Stimulated activated CD4-positive, alpha-beta T cell treated with anti-CD3 and anti-CD28 coated beads, TNF-alpha, amount 100 ng/mL, for 4 hours (primary cell): Measurements from ENCODE around the gene CD300C.
"Not testable (repeated sequence)": the region's sequence is repeated elsewhere in the genome, so short reads cannot be mapped to it uniquely, and the experiment has no call there.

Source experiments
- DNase-seq, 3 experiments: peaks; one replicate each; pipeline ENCODE4 v3.0.0-alpha.2; 2020; ENCODE audit warnings: low read depth in 3 of 3

CD300C gene

DNA sequence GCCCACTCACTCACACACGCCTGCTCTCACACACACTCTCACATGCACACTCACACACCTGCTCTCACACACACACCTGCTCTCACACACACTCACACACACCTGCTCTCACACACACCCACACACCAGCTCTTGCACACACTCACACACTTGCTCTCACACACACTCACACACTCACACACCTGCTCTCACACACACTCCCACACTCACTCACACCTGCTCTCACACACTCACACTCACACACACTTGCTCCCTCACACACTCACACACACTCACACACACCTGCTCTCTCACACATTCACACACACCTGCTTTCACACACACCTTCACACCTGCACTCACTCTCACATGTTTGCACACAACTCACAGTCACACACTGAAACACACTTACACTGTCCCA, 17.4 kb upstream of the CD300C start:
- DNase-seq: no peak

DNA sequence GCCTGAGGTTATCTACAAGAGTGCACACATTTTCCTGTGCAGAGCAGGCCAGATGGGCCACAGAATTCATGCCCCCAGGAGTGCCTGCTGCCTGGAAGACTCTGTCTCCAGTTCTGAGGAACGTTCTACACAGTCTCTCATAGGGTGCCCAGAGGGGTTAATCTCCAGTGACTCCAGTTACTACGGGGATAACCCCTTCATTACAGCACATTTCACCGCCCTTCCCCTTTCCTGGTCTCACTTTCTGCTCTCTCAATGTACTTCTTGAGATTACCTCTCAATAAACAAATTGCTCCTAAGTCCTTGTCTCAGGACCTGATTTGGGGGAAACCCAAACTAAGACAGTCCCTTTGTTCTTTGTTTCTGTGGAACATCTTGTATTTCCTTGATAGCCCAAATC, 15.7 kb upstream of the CD300C start:
- no peak for DNase-seq

DNA sequence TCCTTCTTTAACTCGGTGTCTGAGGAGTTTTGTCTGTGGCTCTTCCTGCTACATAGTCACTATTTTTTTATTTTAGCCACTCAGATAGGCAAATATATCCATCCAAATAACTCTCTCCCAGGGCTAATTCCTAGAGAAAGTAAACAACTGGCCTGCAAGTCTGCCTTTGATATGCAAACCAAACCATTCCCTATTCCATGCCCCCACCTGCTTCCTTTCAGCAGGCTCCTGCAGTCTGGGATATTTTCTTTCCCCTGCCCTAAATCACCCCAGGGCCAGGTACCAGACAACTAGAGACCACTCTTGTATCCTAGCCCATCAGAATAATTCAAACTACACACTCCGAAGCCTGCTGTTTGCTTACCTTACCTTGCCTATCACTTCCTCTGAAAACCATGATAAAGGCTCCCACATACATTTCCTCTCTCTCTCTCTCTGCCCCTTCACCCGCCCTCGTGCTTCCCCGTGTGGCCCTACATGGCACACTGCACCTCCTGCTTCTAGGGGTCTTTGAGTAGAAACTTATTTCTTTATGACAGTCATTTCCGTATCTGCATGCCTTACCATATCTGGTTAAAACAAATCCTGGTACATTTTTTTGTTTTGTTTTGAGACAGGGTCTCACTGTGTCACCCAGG, 13.1 kb upstream of the CD300C start:
- DNase-seq: no peak

DNA sequence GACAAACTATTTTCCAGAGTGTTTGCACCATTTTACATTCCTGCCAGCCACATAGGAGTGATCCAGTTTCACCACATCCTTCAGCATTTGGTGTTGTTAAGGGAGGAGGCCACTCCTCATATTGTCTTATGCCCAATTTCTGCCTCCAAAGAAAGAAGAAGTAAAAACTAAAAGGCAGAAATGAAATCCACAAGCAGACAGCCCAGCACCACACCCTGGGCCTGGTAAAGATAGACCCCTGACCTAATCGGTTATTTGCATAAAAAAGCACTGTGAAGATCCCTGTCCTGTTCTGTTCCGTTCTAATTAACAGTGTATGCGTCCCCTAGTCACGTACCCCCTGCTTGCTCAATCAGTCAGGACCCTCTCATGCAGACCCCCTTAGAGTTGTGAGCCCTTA, 12.5 kb upstream of the CD300C start:
- DNase-seq: not testable (repeated sequence)

DNA sequence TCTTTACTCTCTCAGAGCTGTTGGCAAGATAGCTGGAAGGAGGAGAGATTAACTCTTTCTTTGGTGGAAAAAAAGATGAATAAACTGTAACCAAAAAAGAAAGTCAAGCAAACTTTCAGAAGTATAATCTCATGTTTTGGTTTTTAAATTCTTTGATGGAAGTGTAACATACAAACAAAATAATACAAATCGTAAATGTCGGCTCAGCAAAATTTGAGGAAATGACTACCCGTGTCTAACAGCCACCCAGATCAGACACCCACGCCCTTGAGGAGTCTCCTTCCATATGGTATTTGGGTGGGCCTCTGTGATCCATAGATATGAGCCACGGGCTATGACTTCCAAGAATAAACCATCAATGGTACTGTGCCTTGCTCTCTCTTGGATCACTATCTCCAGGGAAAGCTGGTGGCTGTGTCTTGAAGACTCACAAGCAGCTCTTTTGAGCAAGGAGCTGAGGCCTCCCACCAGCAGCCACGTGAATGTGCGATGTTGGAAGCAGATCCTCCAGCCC, 9.6 kb upstream of the CD300C start:
- no peak for DNase-seq

DNA sequence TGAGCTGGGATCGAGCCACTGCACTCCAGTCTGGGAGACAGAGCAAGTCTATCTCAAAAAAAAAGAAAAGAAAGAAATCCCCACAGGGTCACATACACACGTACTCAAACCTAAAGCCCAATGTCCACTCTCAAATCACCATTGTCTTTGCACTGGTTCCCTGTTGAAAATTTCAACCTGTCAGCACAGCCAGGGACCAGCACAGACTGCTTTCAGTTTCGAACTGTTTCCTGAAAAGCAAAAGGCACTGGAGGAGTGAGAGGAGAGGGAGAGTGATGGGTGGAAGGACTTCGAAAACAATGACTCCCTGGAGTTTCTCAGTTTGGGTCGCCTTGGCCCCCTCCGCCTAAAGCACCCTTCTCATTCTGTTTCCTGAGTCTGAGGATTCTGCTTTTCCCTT, 9.0 kb upstream of the CD300C start:
- DNase-seq: no peak

DNA sequence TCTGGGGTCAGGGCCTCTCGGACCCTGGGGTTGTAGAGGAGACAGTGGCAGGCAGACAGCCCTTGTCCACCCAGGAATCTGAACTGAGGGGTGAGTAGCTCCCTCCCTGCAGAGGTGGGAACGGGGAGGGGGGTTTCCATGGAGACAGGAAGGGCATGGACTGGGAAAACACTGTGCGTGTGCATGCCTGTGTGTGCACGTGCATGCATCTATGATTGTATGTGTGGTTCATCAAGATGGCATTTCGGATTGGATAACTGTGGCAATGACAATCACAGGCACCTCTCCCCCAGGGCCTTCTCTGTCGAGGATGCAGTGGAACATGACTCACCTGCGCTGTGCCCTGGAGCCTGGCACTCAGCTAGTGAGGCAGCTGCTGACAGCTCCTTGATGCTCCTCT, 6.1 kb upstream of the CD300C start:
- DNase-seq: no peak

DNA sequence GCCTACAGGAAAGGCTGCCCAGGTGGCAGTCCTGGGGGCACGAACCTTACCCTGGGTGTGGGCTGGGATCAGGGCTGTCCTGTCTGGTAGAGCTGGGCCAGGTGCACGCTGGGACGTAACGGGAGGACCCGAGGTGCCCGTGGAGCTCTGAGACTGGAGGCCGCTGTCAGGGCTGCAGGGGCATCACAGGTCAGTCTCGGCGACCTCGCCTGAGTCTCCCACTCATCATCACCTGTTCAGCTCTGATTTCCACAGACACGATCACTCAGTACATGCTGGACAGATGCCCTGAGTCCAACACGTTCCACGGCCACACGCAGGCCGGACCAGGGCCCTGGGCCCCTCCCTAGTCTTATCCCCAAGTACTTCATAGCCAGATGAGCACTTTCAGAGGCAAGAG, 4.7 kb upstream of the CD300C start:
- DNase-seq: no peak

DNA sequence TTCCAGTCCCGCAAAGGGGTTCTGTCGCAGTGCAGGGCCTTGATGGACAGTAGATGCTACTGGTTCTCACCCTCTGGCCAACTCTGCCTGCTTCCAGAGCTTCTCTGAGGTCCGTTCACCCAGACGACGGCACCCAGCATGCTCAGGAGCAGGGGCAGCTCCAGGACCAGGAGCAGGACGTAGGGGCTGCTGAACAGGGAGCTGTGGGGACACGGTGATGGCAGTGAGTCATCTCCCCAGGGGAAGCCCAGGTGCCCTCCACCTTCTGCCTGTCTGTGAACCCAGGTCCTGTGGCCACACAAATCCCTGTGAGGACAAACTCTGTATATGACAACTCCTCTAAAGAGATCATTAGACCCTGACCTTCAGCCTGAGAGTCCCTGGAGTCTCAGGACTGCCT, 3.4 kb upstream of the CD300C start:
- no peak for DNase-seq

DNA sequence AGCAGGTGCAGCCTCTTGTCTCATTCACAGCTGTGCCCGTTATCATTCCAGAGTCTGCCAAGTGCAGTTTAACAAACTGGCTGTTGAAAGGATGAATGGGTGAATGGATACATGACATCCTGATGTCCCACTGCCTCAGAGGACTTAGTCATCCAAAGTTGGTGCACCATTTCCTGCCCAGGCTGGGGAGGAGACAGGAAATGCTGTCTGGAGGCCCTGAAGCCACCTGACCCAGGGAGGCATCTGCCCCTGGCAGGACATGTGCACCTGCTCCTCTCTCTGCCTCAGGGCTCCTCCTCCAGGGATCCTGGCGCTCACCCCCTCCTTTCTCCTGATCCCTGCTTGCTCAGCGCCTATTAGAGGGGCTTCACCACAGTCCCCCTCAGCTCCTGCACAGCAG, 1.8 kb upstream of the CD300C start:
- DNase-seq: no peak

DNA sequence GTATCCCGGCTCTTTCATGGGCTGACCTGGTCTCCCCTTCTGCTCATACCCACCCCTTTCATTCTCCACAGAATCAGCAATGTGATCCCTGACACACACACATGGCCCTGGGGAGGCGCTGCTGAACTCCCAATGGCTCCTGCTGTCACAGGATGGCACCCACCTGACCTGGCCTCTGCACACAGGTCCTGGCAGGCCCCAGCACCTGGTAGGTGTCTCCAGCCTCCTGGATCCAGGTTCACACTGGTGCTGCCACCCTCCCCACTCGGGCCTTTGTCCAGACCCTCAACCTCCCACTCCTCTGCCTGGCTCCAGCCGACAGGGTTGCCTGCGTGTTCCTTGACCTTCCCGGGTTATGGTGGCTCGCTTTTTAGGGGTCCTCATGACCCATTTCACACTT, 1.3 kb upstream of the CD300C start:
- no peak for DNase-seq

DNA sequence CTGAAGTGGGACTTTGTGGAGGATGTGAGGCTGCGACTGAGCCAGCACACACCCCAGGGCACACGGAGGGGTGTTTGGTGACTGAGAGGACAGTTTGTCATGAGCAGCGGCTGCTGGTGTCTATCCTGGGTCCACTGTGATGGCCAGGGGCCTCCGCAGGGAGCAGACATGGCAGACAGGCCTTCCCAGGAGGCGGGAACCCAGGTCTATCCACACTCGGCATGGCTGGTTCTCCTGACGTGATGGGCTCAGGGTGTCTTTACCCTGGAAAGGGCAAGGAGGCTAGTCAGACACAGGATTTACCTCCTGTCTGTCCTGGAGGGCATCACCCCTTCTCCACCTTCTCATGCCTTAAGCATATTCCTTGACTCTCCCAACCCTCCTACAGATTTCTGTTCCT, 671 bp upstream of the CD300C start:
- DNase-seq: no peak

DNA sequence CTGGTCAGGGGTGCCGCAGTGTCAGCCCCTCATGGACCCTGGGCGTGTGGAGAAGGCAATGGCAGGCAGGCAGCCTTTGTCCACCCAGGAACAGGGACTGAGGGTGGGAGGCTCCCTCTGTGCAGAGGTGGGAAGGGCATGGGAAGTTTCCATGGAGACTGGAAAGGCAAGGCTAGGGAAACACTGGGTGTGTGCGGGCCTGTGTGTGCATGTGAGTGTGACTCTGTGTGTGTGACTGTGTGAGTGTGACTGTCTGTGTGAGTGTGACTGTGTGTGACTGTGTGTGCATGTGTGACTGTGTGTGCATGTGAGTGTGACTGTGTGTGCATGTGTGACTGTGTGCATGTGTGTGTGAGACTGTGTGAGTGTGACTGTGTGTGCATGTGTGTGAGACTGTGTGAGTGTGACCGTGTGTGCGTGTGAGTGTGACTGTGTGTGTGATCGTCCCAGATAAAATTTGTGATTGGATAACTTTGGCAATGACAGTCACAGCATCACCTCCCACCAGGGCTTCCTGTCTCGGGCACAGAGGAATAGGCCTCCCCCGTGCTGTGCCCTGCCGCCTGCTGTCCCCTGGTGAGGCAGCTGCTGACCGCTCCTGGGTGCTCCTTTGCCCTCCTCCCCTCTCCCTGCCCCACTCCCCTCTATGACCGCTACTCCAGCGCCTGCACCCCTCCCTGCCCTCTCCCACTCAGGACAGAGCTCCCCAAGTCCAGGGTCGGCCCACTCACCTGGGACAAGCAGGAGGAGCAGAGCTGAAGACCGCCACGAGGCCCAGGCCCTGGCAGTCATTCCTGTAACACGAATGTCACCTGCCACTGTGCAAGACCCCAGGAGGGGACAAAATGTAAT, 698 bp downstream of the CD300C start:
- no peak for DNase-seq

DNA sequence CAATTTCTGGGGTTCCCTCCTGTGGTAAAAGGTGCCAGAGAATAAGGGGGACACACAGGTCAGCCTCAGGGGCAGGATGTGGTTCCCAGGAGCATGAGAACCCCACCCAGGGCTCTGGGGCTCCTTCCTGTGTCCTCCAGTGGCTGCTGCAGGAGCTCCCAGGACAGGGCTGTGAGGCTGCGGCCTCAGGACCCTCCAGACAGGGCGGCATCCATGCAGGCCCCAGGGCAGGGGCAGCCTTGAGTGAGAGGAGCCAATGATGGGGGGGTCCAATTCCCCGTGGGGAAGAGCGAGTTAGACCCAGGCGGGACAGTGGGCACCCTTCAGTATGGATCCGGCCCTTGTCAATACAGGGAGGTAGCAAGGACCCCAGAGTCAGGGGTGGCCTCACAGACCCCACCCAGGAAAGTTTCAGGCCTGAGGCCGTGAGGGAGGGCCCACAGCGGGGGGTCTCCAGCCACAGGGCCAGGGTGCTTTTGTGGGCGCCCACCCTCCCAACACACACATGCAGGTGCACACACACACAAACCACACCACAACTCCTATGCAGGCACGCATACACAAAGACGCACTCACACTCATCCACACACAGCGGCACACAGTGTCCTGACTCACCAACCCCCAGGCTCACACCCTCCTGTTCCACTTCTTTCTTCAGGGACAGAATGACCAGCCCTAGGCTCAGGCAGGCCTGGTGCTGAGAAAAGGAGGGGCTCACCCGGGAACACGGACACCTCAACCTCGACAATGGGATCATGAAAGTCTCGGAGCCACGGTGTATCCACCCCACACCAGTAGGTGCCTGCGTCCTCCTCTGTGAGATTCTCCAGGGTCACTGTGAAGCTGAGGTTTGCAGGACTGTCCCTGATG, 1.8 kb downstream of the CD300C start:
- DNase-seq: no peak

DNA sequence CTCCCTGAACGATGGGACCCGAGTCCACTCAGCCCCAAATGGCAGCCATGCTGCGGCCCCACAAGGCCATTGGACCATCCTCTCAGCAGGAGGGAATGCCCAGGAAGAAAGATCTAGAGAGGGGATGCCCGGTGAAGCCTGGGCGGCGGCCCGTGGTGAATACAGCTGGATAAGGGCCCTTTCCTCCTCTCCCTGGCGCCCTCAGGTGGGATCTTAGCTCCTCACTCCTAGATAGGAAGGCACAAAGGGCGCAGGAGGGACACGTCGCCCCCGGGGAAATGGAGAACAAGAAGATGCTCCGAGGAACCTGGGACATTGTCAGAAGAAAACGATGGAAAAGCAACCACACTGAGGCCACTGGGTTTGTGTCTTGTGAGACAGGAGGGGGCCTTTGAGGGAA, 2.5 kb downstream of the CD300C start:
- no peak for DNase-seq

DNA sequence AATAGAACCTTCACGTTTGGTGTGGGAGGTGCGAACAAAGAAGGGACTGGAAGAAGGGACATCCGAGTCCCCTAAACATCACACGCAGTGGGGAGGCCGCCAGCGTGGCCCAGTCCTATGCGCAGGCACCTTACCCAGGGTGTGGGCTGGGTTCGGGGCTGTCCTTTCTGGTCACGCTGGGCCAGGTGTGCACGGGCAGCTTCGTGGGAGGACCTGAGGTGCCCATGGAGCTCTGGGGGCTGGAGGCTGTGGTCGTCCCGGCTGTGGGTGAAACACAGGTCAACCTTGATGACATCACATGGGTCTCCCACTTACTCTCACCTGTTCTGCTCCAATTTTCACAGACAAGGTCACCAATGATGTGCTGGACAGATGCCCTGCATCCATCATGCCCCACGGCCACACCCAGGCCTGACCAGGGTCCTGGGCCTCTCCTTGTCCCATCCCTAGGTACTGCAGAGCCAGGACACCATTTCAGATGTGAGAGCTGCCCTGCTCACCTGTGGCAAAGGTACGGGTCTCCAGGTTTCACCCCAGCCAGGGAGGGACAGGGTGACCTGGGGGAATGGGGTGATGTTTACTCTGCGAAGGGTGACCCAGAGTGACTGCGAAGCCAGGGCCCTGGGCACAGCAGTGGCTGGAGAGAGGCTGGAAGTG, 3.1 kb downstream of the CD300C start:
- DNase-seq: no peak

DNA sequence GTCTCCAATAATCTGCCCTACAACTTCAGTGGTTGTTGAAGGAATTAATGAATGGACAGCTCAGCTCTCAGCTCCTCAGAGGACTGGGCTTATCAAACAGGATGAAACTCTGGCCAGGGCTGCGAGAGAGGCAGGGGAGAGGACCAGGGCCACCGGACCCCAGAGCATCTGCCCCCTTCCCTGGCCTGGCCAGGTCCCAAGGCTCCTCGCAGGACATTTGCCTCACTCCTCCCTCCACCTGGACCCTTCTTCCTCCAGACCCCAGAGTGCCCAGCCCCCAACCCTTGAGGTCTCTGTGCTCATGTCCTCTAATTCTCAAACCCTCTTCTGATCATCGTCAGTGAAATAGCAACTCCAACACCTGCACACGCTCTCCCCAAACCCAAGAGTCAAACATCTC, 3.7 kb downstream of the CD300C start:
- no peak for DNase-seq

DNA sequence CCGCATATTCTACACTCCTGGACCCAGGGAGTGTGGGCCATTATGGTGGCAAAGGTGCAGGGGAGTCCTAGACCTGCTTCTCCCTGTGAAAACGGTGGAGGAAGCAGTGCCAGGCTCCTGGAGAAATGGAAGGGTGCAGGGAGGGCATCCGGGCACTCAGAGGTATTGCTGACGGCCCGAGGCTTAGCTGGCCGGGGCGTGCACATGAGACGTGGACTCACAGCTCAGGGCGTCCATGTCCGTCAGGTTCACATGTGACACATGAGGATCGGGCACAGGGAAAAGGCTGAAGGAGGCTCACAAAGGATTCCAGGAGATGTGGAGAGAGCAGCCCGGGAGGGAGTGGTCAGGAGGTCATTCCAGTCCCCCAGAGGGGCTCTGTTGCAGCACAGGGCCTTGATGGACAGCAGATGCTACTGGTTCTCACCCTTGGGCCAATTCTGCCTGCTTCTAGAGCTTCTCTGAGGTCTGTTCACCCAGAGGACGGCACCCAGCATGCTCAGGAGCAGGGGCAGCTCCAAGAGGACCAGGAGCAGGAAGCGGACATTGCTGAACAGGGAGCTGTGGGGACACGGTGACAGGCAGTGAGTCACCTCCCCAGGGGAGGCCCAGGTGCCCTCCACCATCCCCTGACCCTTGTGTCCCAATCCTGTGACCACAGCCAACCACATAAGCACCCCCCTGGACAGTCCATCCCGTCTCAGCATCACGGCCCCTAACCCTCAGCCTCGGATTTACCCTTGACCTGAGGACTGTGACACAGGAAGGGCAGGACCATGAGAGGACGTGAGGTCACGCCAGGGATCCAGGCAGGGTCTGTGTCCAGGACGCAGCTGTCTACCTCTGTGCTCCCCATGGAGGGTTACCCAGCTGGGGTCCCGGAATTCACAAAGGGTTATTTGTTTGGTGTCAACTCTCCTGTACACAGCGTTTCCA, 4.5 kb downstream of the CD300C start:
- no peak for DNase-seq

DNA sequence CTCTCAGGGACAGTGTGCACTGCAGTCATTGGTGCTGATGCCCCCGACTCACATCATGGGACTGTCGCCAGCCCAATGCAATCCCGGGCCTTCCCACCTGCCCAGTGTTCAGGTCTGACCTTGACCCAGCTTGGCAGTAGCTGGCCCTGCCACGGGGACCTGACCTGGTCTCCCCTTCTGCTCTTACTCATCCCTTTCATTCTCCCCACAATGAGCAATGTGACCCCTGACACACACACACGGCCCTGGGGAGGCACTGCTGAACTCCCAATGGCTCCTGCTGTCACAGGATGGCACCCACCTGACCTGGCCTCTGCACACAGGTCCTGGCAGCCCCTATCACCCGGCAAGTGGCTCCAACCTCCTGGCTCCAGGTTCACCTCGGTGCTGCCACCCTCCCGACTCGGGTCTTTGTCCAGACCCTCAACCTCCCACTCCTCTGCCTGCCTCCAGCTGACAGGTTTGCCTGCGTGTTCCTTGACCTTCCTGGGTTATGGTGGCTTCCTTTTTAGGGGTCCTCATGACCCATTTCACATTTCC, 6.6 kb downstream of the CD300C start:
- no peak for DNase-seq

DNA sequence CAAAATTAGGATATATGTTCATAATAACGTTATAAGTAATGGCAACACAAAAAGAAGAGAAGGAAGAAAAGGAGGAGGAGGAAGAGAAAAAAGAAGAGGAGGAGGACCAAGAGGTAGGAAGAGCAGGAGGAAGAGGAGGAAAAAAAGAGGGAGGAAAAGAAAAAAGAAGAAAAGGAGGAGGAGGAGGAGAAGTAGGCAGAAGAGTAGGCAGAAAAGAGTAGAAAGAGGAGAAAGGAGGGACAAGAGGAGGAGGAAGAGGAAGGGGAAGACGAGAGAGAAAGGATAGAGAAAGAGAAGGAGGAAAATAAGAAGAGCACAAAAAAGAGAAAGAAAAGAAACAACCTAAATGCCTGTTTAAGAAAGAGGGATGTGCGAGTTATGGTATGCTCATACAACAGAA, 9.0 kb downstream of the CD300C start:
- no peak for DNase-seq
